ENCODE measurements around the gene PCDHGA1. TPM values are rescaled to one million over a fixed set of nuclear protein-coding genes. Genes with fewer than 3 reads are reported as not detected.

PCDHGA1 gene
- total RNA-seq, 1 experiment from 2014 or later = 0.35 TPM

DNA sequence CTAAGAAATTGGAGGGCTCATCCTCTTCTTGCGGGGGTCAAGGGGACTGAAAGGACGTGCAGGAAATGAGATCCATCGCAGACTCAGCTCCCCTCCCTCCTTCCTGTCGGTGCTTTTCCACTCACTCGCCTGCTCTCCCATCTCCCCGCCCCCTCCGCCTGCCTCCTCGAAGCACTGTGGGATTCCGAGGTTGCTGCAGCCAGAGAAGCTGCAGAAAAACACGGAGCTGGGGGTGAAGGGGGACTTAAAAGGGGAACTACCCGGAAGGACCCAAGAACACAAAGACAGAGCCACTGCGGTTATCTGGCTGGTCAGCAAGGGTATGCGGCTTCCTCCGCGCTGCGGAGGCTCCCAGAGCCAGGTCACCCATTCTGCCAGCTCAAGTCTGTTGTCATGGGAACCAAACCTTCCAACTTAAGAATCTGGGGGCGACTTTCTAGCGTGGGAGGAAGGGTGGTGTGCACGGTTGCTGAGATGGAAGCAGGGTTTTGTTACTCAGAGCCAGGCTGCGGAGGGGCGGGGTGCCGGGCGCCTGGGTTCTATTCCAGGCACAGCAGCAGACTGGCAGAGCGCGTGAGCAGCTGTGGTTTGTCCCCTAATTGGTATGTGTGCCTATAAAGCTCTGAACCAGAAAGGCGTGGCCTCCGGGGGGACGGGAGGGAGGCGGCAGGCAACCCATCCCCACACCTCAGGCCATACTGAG is 183.5 kb downstream of the PCDHGA1 start:
- DNase-seq (ENCODE audit: unreplicated experiment) = peak; percentile 77
- peaks cover 53% of the 10 kb centered on the region for H3K4me1 Mint-ChIP-seq (ENCODE audit: insufficient read depth, unreplicated experiment)
- H3K27ac Mint-ChIP-seq (ENCODE audit: low read depth, unreplicated experiment) = peak overlapping the region; percentile 81
- peaks cover 66% of the 10 kb centered on the region for H3K36me3 Mint-ChIP-seq (ENCODE audit: insufficient read depth, unreplicated experiment)
- peak overlapping the region; percentile 47 for H3K4me3 Mint-ChIP-seq (ENCODE audit: unreplicated experiment)
- BruUV-seq (replicated peaks) = no TSS peak
- POLR2A ChIA-PET = interaction anchor here (0.5 to 3.5 kb wide), 8 partner anchors 10 to 193 kb away, joined by 4 to 27 read pairs (median 5); partner anchors contain the start of genes PCDHGC3 and TAF7
- CTCF ChIA-PET = interaction anchor here (0.6 to 11.5 kb wide), 17 partner anchors 11 to 1216 kb away, joined by 3 to 191 read pairs (median 5); partner anchors contain the start of genes PCDHB10, PCDHB13, PCDHB14 and PCDHGA10
- no peaks in the 10 kb centered on the region for H3K27me3 Mint-ChIP-seq (ENCODE audit: insufficient read depth, unreplicated experiment)
- intact Hi-C loops (cut with micrococcal nuclease) = no loop called here
- TF ChIP-seq, protein P1, sequence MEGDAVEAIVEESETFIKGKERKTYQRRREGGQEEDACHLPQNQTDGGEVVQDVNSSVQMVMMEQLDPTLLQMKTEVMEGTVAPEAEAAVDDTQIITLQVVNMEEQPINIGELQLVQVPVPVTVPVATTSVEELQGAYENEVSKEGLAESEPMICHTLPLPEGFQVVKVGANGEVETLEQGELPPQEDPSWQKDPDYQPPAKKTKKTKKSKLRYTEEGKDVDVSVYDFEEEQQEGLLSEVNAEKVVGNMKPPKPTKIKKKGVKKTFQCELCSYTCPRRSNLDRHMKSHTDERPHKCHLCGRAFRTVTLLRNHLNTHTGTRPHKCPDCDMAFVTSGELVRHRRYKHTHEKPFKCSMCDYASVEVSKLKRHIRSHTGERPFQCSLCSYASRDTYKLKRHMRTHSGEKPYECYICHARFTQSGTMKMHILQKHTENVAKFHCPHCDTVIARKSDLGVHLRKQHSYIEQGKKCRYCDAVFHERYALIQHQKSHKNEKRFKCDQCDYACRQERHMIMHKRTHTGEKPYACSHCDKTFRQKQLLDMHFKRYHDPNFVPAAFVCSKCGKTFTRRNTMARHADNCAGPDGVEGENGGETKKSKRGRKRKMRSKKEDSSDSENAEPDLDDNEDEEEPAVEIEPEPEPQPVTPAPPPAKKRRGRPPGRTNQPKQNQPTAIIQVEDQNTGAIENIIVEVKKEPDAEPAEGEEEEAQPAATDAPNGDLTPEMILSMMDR (IDR thresholded peaks at IDR 0.05; ENCODE audit: unreplicated experiment) = no peak
- H3K9me3 Mint-ChIP-seq (ENCODE audit: unreplicated experiment) = no peaks in the 10 kb centered on the region

- peaks cover 51% of the 10 kb centered on the region for H3K4me1 Mint-ChIP-seq (ENCODE audit: insufficient read depth, unreplicated experiment)
- peak overlapping the region; percentile 47 for H3K4me3 Mint-ChIP-seq (ENCODE audit: unreplicated experiment)
These were observed 184.2 kb downstream of the PCDHGA1 start for GRCh38 chr5:141514330-141515133.

DNA sequence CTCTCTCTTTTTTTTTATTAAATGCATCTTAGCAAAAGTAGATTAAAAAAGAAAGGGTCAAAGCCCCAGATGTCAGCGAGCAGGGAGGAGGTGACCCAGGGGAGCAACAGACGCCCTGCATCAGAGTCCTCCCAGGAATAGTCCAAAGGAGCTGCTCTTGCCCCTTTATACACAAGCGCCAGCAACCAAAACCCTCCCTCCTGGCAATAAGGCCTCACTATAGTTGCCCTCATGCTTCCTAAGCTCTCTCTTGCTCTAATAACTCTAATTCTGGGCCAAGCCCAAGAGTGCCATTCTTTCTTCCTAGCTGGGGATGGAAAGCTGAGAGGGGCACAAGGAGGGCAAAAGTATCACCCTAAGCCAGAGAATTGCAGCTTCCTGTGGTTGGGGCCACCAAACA is 184.8 kb downstream of the PCDHGA1 start:
- peak overlapping the region; percentile 81 for H3K27ac Mint-ChIP-seq (ENCODE audit: low read depth, unreplicated experiment)

More at GRCh38 chr5:141514330-141515133, 184.2 kb downstream of the PCDHGA1 start:
- Mint-ChIP-seq H3K9me3 (ENCODE audit: unreplicated experiment) (no peaks in the 10 kb centered on the region), H3K36me3 (ENCODE audit: insufficient read depth, unreplicated experiment) (peaks cover 73% of the 10 kb centered on the region), H3K27me3 (ENCODE audit: insufficient read depth, unreplicated experiment) (no peaks in the 10 kb centered on the region), H3K27ac (ENCODE audit: low read depth, unreplicated experiment) (peak overlapping the region; percentile 81)
- BruUV-seq (replicated peaks) = no TSS peak
- POLR2A ChIA-PET = interaction anchor here (0.7 to 3.5 kb wide), 11 partner anchors 9 to 102 kb away, joined by 3 to 27 read pairs (median 5); partner anchors contain the start of gene PCDHGC3
- peak; percentile 95 for DNase-seq (ENCODE audit: unreplicated experiment)
- CTCF ChIA-PET = interaction anchor here (0.5 to 11.5 kb wide), 21 partner anchors 10 to 1216 kb away, joined by 3 to 191 read pairs (median 5); partner anchors contain the start of genes PCDHGA10, PCDHGA12, PCDHGB5 and PCDHGC3
- intact Hi-C loops (cut with micrococcal nuclease) = no loop called here
- TF ChIP-seq, protein P1 (IDR thresholded peaks at IDR 0.05; ENCODE audit: unreplicated experiment) = no peak

More for the DNA sequence above, 184.8 kb downstream of the PCDHGA1 start:
- CTCF ChIA-PET = interaction anchor here (0.5 to 11.5 kb wide), 17 partner anchors 10 to 727 kb away, joined by 3 to 191 read pairs (median 5); partner anchors contain the start of genes PCDHB10, PCDHGA10, PCDHGA12 and PCDHGB5
- H3K4me3 Mint-ChIP-seq (ENCODE audit: unreplicated experiment) = no peak overlapping the region
- BruUV-seq (replicated peaks) = TSS peak; percentile 60
- H3K4me1 Mint-ChIP-seq (ENCODE audit: insufficient read depth, unreplicated experiment) = peaks cover 52% of the 10 kb centered on the region
- H3K27me3 Mint-ChIP-seq (ENCODE audit: insufficient read depth, unreplicated experiment) = no peaks in the 10 kb centered on the region
- no peaks in the 10 kb centered on the region for H3K9me3 Mint-ChIP-seq (ENCODE audit: unreplicated experiment)
- intact Hi-C loops (cut with micrococcal nuclease) = no loop called here
- POLR2A ChIA-PET = interaction anchor here (0.7 to 3.5 kb wide), 9 partner anchors 9 to 102 kb away, joined by 3 to 27 read pairs (median 5); partner anchors contain the start of gene PCDHGC3
- H3K36me3 Mint-ChIP-seq (ENCODE audit: insufficient read depth, unreplicated experiment) = peaks cover 77% of the 10 kb centered on the region
- TF ChIP-seq, protein P1 (IDR thresholded peaks at IDR 0.05; ENCODE audit: unreplicated experiment) = no peak
- no peak for DNase-seq (ENCODE audit: unreplicated experiment)

All from MCF 10A (cell line).